ENCODE results near the gene FAM174B.
A peak's percentile ranks its signal among the peaks of the same experiment; 100 is the strongest.

- TF ChIP-seq CTCF (IDR thresholded peaks at IDR 0.05): no peak
- TF ChIP-seq POLR2AphosphoS5 (IDR thresholded peaks at IDR 0.05): peak in 1 of 3 donors; percentile 3
- no peak for TF ChIP-seq POLR2A (IDR thresholded peaks at IDR 0.05)
These were observed 31.1 kb downstream of the FAM174B start for GRCh38 chr15:92624401-92624991.

Measured in stomach (tissue), 4 donors.